Measurements from ENCODE around the gene PEX1. TPM values are rescaled to one million over a fixed set of nuclear protein-coding genes. Genes with fewer than 3 reads are reported as not detected.

Gene PEX1
- total and polyA plus RNA-seq, 2 of the 13 experiments (the other 11 are each of a cell fraction or from before 2014, with no cell fraction given) = 16.6 to 22.4 TPM

DNA sequence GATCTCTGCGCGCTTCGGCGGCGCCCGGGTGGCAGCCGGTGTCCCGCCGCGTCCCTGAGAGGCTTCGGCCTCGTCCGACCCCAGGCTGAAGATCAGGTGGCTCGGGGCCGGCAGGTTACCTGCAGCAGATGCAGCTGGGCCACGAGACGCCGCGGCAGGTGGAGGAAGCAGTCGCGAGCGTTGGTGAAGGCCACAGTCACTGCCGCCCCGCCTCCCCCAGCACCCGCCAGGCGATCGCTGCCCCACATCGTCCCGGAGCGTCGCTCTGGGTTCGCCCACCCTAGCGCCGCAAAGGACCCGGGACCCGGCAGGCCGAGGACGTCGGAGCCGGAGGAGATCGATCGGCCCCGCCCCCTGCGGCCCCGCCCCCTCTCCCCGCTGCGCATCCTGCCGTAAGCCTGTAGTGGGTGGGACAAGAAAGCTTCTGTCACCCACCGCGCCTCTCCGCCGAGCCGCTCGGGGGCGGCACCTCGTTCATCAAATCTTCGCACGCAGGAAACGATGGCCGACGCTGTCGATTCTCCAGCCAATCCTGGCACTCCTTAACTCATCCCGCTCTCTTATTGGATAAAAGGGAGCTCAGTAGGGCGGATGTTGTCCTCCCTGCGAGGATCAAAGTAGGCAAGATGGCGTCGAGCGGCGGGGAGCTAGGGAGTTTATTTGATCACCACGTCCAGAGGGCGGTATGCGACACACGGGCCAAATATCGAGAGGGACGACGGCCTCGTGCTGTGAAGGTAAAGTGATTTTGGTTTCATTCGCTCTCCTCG lies at the start of gene PEX1, which contains the start of gene RBM48 (continued):
- TF ChIP-seq KLF13 (CRISPR knock-in tag; IDR thresholded peaks at IDR 0.05) = no peak
- TF ChIP-seq, protein P1, sequence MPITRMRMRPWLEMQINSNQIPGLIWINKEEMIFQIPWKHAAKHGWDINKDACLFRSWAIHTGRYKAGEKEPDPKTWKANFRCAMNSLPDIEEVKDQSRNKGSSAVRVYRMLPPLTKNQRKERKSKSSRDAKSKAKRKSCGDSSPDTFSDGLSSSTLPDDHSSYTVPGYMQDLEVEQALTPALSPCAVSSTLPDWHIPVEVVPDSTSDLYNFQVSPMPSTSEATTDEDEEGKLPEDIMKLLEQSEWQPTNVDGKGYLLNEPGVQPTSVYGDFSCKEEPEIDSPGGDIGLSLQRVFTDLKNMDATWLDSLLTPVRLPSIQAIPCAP (CRISPR knock-in tag; IDR thresholded peaks at IDR 0.05; ENCODE audit: low read depth) = no peak
- TF ChIP-seq DNMT1 (CRISPR knock-in tag; IDR thresholded peaks at IDR 0.05) = peak; percentile 32; the same call in 1 of the 2 replicates
- no peak for TF ChIP-seq RORA (CRISPR knock-in tag; IDR thresholded peaks at IDR 0.05)
- TF ChIP-seq, protein P2, sequence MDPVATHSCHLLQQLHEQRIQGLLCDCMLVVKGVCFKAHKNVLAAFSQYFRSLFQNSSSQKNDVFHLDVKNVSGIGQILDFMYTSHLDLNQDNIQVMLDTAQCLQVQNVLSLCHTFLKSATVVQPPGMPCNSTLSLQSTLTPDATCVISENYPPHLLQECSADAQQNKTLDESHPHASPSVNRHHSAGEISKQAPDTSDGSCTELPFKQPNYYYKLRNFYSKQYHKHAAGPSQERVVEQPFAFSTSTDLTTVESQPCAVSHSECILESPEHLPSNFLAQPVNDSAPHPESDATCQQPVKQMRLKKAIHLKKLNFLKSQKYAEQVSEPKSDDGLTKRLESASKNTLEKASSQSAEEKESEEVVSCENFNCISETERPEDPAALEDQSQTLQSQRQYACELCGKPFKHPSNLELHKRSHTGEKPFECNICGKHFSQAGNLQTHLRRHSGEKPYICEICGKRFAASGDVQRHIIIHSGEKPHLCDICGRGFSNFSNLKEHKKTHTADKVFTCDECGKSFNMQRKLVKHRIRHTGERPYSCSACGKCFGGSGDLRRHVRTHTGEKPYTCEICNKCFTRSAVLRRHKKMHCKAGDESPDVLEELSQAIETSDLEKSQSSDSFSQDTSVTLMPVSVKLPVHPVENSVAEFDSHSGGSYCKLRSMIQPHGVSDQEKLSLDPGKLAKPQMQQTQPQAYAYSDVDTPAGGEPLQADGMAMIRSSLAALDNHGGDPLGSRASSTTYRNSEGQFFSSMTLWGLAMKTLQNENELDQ (CRISPR knock-in tag; IDR thresholded peaks at IDR 0.05; ENCODE audit: borderline replicate concordance) = no peak
- TF ChIP-seq ZNF460 (CRISPR knock-in tag; IDR thresholded peaks at IDR 0.05; ENCODE audit: borderline replicate concordance) = no peak
- TF ChIP-seq, protein P3, sequence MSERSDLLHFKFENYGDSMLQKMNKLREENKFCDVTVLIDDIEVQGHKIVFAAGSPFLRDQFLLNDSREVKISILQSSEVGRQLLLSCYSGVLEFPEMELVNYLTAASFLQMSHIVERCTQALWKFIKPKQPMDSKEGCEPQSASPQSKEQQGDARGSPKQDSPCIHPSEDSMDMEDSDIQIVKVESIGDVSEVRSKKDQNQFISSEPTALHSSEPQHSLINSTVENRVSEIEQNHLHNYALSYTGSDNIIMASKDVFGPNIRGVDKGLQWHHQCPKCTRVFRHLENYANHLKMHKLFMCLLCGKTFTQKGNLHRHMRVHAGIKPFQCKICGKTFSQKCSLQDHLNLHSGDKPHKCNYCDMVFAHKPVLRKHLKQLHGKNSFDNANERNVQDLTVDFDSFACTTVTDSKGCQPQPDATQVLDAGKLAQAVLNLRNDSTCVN (CRISPR knock-in tag; IDR thresholded peaks at IDR 0.05; ENCODE audit: borderline replicate concordance) = no peak
- no peak for TF ChIP-seq ZNF256 (CRISPR knock-in tag; conservative IDR thresholded peaks at IDR 0.05)
- TF ChIP-seq SOX6 (IDR thresholded peaks at IDR 0.05) = no peak
- peak; percentile 65 for TF ChIP-seq SOX6 (CRISPR knock-in tag; IDR thresholded peaks at IDR 0.05)
- TF ChIP-seq RFX5 (IDR thresholded peaks at IDR 0.05; ENCODE audit: low read depth, low read length) = 0 out of 2 replicates have a peak, but pooled peaks have one; percentile 52
- TF ChIP-seq, protein P4, sequence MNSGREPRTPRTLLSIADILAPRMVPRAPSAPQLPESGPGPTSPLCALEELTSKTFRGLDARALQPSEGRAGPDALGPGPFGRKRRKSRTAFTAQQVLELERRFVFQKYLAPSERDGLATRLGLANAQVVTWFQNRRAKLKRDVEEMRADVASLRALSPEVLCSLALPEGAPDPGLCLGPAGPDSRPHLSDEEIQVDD (CRISPR knock-in tag; IDR thresholded peaks at IDR 0.05; ENCODE audit: borderline replicate concordance) = peak; percentile 84; the same call in 1 of the 2 replicates
- TF ChIP-seq, protein P5, sequence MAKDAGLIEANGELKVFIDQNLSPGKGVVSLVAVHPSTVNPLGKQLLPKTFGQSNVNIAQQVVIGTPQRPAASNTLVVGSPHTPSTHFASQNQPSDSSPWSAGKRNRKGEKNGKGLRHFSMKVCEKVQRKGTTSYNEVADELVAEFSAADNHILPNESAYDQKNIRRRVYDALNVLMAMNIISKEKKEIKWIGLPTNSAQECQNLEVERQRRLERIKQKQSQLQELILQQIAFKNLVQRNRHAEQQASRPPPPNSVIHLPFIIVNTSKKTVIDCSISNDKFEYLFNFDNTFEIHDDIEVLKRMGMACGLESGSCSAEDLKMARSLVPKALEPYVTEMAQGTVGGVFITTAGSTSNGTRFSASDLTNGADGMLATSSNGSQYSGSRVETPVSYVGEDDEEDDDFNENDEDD (CRISPR knock-in tag; IDR thresholded peaks at IDR 0.05; ENCODE audit: borderline replicate concordance) = peak; percentile 29; the same call in 1 of the 2 replicates
- TF ChIP-seq NR1H2 (CRISPR knock-in tag; IDR thresholded peaks at IDR 0.05; ENCODE audit: borderline replicate concordance, low read depth) = peak; percentile 56; the same call in 1 of the 2 replicates
- TF ChIP-seq THAP11 (CRISPR knock-in tag; IDR thresholded peaks at IDR 0.05) = peak; percentile 93
- peak; percentile 39; the same call in 1 of the 2 replicates for TF ChIP-seq ZNF543 (CRISPR knock-in tag; IDR thresholded peaks at IDR 0.05)
- no peak for TF ChIP-seq GLI4 (CRISPR knock-in tag; IDR thresholded peaks at IDR 0.05; ENCODE audit: borderline replicate concordance)
- TF ChIP-seq ZNF678 (CRISPR knock-in tag; IDR thresholded peaks at IDR 0.05) = no peak
- peak; percentile 77 for TF ChIP-seq GABPA (IDR thresholded peaks at IDR 0.05; ENCODE audit: low read depth, low read length)
- peak; percentile 97 for TF ChIP-seq GABPA (CRISPR knock-in tag; IDR thresholded peaks at IDR 0.05; ENCODE audit: low read depth)
- TF ChIP-seq, protein P6, sequence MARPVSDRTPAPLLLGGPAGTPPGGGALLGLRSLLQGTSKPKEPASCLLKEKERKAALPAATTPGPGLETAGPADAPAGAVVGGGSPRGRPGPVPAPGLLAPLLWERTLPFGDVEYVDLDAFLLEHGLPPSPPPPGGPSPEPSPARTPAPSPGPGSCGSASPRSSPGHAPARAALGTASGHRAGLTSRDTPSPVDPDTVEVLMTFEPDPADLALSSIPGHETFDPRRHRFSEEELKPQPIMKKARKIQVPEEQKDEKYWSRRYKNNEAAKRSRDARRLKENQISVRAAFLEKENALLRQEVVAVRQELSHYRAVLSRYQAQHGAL (CRISPR knock-in tag; IDR thresholded peaks at IDR 0.05; ENCODE audit: not compliant biosample characterization) = no peak
- TF ChIP-seq ZNF841 (CRISPR knock-in tag; IDR thresholded peaks at IDR 0.05; ENCODE audit: borderline replicate concordance) = no peak
